ENCODE data around the gene KPTN.

KPTN gene

DNA sequence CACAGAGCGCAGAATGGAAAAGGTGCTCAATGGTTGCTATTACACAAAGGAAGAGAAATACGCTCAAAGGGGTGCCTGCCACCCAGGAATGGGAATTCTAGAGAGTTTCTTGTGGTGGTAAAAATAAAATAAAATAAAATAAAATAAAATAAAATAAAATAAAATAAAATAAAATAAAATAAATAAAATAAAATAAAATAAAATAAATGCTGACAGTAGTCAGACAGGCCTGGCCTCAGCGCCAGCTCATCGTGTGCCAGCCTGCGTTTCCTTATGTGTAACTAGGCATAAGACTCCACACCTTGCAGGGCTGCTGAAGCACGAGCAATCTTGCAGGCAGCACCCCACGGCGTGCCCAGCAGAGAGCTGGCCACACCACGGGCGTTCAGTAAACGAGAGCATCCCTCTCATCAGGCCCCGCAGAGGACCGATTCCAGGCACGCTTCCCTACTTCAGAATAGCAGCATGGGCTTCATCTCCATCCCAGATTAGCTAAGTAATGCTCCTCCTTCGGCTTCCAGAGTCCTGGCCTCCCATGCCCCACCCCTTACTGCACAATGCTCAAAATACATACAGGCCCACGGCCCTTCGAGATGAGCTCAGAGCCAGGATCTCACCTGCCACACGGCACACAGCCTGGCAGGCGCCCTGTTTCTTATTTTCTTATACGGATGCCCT is 25.3 kb upstream of the KPTN start:
- in situ Hi-C loops (cut with MboI; ENCODE audit: low sequenced_read_pairs) = no loop called here

DNA sequence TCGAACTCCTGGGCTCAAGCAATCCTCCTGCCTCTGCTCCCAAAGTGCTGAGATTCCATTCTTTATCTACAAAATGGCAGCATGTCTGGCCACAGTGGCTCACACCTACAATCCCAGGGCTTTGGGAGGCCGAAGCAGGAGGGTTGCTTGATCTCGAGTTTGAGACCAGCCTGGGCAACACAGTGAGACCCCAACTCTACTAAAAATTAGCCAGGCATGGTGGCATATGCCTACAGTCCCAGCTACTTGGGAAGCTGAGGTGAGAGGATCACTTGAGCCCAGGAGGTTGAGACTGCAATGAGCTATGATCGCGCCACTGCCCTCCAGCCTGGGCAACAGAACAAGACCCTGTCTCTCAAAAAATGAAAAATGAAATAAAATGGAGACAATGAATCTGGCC is 24.7 kb upstream of the KPTN start:
- in situ Hi-C loops (cut with MboI; ENCODE audit: low sequenced_read_pairs) = no loop called here

DNA sequence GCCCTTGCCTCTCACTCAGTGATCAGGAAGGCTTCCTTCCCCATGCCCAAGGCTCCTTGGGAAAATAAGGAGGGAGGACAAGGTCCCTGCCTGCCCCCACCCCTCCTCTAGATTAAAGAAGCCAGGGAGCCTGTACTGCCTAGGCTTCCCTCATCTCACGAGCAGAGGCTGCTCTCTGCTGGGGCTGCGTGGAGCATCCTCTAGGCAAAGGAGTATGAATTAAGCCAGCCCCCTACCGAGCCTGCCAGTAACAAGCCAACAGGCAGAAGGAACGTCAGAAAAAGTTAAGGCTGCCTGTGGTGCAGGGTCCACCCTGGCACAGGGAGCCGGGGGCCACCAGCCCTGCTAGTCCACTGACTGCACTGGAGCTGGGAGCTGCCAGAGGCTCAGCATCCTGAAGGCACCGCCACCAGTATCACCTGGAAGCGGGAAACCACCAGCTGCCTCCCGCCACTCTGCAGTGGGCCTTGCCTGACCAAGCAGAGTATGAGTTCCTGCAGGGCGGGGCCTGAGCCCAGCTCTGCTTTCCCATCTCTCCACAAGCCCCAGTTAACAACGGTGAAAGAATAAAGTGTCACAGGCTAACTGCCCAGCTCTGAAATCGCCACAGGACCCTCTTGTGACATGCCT is 24.0 kb upstream of the KPTN start:
- in situ Hi-C loops (cut with MboI; ENCODE audit: low sequenced_read_pairs) = no loop called here

DNA sequence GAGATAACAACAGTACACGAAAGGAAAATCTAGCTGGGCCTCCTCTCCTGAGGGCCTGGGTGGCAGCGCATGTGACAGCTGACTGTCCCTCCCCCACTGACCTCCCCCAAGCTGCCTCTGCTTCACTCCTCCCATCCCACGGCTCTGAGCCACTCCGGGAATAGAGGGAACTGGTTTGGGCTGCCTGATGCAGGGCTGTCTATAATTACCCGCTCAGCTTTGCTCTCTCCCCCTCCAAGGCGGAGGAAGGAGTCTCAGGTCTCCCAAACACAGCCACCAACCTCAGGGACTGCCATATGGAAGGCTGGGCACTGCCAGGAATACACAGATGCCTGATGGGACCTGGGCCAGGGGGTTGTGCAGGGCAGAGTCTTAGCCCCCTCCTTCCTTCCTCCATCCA is 23.0 kb upstream of the KPTN start:
- in situ Hi-C loops (cut with MboI; ENCODE audit: low sequenced_read_pairs) = no loop called here

DNA sequence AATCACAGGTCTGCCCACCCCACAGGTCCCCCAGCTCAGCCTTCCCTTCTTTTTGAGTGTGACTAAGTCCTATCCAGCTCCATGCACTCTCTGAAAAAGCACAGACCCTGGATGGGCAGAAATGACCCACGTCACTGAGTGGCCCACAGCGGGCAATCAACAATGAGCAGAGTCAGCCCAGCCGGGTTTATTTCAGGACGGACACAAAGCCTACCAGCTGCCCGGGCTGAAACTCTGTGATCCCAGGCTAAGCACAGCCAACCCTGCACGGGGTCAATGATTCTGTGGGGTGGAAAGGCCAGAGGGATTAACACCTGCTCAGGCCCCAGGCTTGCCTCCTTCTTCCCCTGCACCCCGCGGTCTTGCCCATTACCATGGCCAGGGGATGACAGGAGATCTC is 22.4 kb upstream of the KPTN start:
- in situ Hi-C loops (cut with MboI; ENCODE audit: low sequenced_read_pairs) = no loop called here

DNA sequence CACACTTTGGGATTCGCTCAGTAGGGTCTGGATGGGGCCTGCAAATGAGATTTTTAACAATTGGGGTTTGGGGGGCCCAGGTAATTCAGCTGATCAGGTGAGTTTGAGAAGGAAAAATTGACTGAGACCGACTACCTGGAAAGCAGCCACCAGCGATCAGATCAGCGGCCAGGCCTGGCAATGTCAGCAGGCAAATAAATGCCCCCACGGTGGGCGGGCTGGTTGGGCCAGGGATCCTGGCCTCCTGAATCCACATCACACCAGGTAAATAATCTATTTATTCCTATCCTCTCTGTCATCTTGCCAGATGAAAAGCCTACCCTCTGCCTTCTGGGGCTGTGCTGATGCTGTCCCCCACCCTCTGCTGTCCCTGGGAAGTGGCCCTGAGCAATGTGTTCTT is 21.5 kb upstream of the KPTN start:
- in situ Hi-C loops (cut with MboI; ENCODE audit: low sequenced_read_pairs) = no loop called here

DNA sequence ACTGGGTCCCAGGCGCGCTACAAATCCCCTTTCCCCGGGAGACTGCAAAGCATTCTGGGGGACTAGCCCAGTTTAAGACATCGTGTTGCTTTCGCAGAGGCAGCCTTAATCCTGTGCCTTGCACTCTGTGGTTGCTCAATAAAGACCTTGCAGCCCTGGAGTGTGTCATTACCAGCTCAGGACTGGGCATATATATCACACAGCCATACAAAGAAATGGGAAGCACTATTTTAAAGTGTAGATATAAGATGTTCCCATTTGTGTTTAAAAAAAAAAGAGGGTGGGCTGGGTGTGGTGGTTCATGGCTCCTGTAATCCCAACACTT is 19.8 kb upstream of the KPTN start:
- in situ Hi-C loops (cut with MboI; ENCODE audit: low sequenced_read_pairs) = no loop called here

DNA sequence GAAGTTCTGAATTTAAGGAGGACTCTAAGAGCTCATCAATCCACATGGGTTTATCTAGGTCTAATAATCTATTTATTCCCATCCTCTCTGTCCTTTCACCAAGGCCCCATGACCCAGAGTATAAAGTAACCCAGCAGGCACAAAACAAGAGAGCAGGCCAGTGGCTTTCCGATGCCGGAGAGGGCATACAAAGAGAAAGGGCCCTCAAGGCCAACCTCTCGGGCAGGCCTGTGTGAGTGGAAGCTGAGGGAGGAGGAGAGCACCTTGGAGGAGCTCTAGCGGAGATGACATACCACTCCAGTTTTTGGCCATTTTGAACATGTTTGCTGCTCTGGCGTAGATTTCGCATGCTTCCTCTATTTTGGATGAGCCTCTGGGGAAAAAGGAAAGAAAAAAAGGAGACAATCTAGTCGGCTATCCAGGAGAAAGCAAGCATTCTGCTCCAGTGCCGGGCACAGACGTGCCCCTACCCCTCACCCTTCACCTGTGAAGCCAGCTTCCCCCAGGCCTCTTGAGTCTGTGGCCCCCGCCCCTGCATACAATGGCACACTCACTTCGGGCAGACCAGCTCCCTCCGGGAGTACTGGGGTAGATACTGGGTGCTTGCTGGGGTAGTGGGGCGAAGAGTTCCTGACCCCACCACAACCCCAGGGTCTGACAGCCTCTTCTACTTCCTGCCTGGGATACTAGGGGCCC is 19.3 kb upstream of the KPTN start:
- in situ Hi-C loops (cut with MboI; ENCODE audit: low sequenced_read_pairs) = no loop called here

DNA sequence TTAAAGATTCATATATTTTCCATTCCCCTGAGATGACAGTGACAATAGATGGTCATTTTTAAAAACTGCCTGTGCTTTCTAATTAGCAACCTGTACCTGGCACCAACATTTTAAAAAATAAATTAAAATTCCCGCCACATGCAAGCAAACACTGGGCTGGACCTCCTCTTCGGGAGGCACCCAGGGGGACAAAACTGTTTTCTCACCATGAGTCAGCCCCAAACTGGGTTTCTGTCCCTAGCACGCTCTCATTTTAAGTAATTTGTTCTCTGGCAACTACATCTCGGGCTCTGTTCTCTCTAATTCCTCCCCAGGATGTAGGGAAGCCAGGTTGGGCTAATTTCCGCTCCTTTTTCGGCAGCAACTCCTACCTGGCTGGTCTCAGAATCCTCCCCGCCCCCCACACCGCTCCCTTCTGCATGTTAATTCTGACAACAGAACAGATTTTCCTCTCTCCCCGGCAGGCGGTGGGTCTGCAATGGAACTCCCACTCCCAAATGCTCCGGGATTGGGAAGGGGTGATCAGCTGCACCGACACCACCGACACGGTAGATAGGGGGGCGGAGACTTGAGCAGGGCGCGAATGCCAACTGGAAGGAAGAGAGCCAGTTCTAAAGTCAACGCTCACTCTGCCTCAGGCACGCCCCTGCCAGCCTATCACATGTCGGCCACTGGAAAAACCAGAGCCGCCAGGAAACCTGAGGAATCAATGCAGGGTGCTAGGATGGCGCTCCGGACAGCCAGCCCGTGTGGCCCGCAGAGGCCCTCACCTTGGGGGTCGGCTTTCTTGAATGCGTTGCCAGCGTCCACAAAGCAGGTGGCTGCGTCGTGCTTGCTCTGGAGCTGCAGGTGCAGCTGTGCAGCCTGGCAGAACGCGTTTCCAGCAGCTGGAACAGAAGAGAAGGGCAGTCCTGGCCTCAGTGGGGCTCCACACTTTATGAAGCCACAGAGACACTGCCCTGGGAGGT is 16.1 kb upstream of the KPTN start:
- in situ Hi-C loops (cut with MboI; ENCODE audit: low sequenced_read_pairs) = no loop called here

DNA sequence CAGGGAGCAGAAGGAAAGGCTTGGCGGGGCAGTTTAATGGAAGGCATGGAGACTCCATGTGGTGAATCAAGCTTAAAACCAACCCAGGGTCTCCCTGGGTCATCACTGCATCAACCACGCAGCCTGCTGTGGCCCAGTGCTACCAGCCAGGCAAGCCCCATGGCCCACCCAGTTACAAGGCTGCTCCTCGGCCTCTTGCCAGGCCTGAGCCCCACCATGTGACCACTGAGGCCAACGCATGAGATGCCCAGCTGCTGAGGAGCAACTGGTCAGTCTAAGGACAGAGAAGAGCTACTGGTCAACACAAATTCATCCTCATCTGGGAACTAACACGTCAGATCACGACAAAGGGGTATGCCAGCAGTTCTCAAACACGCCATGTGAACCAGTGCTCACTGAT is 15.4 kb upstream of the KPTN start:
- in situ Hi-C loops (cut with MboI; ENCODE audit: low sequenced_read_pairs) = no loop called here

DNA sequence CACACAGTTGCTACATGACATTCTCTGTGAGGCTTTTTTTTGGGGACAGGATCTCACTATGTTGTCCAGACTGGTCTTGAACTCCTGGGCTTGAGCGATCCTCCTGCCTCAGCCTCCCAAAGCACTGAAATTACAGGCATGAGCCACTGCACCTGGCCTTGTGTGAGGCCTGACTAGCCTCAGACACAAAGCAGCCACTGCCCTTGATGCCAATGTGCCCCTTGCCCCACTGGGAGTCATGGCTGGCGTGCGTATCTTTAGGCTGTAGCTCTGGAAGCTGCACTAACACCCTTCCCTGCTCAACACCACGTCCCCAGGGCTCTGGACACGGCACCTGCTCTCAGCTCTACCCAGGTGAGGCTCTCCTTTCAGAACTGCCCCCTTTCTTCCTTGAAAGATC is 14.5 kb upstream of the KPTN start:
- in situ Hi-C loops (cut with MboI; ENCODE audit: low sequenced_read_pairs) = no loop called here

DNA sequence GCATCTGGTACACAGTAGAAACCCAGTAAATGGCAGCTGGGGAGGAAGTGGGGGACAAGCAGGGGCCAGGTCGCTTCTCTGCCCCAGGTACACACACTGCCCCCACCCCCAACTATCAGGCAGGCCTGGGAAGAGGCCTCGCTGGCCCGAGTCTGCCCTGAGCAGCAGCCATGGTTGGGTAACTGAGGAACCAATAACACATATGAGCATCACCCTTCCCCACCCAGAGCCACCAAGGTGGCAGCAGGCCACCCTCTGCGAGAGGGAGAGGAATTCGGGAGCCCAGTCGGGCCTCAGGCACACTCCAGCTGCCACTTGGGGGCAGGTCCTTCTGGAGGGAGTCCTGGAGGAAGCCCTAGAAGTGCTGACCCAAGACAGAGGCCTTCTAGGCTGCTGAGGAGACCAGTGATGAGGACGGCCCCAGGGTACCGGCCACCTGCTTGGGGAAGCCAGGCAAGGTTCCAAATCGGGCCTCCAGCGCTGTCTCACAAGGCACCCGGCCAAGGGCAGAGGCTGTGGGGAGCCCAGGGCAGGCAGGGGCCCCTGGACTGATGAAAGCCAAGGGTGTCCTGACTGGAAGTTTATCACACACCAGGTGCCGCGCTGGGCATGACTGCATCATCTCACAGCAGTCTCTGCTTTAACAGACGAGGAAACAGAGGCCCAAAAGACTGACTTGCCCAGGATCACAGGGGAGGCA is 14.0 kb upstream of the KPTN start:
- in situ Hi-C loops (cut with MboI; ENCODE audit: low sequenced_read_pairs) = no loop called here

DNA sequence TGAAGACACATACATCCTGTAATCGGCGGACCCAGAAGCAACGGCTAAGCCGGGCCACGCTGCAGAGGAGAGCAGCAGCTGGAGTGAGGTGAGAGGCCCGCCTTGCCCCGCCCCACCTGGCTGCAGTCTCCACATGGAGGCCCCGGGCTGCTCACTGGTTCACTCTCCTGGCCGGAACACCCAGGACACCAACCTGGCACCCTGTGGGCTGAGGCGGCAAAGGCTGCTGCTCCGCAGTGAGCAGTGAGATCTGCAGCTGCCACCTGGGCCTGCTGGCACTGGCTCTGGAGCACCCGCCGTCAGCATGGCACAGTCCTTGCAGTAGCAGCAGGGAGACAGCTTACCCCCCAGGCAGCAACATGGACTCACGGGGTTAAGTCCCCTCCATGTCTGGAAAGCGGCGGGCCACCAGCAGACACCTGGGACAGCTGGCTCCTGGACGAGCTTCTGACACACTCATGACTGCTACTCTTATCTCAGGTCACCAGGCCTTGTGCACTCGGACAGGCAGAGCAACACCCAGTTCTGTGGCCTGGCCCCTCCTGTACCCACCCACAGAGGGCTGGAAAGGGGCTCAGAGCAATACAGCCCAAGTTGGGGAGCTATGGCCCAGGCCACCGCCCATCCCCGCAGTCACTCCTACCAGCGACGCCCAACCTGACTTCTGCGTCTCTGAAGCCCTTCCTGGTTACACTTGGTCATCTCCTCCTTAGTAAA is 13.2 kb upstream of the KPTN start:
- in situ Hi-C loops (cut with MboI; ENCODE audit: low sequenced_read_pairs) = no loop called here

DNA sequence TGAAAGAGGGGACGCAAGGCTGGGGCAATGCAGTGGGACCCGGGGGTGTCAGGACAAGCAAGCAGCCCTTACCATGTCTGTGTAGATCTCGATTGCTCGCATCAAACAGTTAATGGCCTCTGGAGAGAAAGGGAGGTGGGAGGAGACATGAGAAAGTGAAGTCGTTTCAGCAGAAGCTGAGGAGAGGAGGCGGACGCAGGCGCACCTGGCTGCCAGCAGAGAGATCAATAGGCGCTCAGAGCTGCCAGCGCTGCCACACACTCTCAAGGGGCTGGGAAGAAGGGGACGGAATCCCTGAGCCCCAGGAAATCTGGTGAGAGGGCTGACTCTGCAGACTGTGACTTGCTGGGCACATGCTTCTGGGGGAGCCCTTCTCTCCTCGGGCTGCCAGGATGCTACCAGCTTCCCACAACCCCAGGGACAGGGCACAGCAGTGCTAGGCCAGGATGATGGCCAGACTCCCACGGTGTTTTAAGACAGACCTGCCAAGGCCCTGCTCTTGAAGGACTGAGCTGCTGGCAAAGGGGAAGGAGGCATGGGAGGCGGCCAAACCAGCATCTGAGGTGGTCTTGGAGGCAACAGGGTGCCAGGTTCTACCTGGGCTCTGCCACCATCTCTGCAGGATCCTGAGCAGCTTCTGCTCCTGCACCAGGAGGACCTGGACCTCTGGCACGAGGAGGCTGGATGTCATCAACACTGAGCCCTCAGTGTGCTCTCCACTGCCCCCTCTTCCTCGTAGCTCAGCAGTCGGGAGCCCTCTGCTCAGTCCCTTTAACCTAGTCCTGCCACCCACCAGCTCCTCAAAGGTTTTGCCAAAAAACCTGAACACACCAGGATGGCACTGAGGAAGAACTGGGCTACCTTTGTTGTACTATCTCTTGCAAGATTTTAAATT is 11.7 kb upstream of the KPTN start:
- in situ Hi-C loops (cut with MboI; ENCODE audit: low sequenced_read_pairs) = no loop called here

DNA sequence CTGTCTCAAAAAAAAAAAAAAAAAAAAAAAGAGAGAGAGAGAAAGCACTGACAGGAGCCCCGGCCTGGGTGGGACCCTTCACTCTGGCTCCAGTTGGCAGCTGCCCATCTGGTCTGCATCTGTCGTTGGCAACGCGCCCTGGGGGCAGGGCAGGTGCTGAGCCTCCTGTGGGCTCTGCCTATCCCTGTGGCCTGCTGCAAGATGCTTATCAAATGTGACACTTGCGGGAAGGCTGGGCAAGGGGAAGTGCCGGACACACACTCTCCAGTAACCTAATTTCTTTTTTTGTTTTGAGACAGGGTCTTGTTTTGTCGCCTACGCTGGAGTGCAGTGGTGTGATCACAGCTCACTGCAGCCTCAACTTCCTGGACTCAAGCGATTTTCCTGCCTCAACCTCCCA is 10.7 kb upstream of the KPTN start:
- in situ Hi-C loops (cut with MboI; ENCODE audit: low sequenced_read_pairs) = no loop called here

DNA sequence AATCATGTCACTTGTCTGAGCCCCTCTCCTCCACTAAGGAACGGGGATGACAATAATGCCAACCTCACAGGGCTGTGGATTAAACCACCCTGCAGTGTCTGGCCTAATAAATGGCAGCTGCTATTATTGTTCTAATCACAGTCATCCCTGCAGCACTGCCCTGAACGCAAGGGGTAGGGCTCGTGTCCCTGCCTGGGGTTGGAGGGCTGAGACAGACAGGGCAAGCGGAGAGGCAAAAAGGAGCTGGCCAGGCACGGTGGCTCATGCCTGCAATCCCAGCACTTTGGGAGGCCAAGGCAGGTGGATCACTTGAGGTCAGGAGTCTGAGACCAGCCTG is 10.2 kb upstream of the KPTN start:
- in situ Hi-C loops (cut with MboI; ENCODE audit: low sequenced_read_pairs) = no loop called here

DNA sequence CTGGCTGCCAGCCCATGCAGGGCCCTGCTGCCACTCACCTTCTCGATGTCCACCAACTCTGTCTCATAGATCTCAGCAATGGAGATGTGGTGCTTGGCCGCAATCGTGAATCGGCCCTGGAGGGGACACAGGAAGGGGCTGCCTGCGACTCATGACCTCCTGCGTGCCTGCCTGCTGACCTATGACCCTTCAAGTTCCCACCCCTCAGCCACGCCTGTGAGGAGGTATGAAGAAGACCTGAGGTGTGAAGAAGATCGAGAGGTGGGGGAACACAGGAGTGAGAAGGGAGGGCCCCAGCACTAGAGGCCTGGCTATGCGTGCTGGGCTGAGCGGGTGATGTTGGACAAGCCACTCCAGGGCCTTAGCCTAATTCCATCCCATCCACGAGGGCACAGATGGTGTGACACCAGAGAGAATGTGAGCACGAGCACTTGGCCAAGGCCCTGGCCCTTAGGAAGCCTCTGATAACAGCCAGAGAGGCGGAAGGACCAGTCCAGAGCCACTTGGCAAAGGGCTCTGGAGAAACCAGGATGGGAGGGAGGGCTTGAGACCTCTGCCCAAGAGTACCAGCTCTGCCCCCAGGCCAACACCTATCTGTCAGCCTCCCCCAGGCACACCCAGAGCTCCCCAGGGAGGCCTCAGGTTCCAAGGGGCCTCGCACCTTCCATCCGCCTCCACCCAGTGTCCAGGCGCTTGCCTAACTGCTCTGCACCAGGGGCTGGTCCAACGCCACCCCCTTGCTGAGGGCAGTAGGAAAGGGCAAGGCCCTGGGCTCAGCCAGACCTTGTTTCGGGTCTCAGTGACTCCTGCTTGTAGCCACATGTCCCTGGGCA is 9.6 kb upstream of the KPTN start:
- in situ Hi-C loops (cut with MboI; ENCODE audit: low sequenced_read_pairs) = no loop called here

DNA sequence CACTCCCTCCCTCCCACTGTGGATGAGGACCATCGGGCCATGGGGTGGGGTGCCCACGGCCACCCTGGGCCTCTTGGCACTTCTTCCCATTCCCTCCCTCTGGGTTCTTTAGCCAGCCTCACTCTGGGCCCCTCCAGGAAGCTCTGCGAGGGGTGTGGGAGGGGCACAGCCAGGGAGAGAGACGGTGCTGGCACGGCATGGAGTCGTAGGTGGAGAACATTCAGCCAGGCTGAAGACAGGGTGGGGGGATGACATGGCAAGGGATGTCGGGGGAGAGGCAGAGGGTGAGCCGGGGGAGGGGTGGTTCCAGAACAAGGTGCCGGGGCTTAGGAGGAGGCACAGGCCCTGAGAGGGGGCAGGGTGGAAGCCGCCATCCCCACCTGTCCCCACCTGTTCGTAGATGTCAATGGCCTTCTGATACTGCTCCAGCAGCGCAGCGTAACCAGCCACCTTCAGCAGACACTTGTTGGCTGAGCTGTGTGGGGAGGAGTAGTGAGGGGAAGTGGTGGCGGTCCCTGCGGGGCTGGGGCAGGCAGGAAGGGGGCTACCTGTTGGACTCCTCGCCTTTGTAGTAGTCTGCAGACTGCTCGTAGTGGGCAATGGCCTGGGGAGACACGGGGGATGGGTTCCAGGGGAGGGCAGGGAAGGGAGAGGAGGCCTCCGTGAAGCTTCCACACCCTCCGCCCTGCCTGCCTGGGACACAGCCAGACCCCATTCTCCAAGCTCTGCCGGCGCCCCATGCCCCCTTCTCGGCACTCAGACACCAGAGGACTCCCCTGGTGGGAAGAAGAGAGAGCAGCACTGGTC is 8.8 kb upstream of the KPTN start:
- in situ Hi-C loops (cut with MboI; ENCODE audit: low sequenced_read_pairs) = no loop called here
